ENCODE data around the gene LIF. TPM values are rescaled to one million over a fixed set of nuclear protein-coding genes. Genes with fewer than 3 reads are reported as not detected.

The LIF gene
- total RNA-seq, 1 experiment from 2014 or later: 34.4 TPM

DNA sequence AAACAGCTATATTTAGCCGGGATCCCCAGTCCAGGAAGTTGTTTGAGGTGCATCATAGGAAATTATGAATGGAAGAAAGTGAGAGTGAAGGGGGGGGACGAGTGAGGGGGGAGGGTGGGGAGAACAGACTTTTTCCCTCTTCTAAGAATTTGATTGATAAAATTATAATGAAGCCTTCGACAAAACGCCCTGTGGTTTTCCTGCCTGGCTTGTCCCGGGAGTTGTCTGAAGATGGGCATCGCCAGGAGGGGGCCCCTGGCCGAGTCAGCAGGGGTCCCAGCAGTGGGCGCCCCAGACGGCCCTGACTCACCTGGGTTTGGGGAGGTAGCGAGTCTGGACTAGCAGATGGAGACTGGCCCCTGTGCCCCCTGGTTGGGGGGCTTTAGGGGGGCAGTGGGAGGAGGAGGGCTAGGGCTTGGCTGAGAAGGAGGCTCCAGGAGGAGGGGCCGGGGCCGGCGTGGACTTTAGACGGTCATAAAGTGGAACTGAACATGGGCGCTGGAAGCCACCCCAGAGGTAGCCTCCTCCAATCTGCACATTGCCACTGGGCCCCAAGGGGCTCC is 336 bp upstream of the LIF start:
- TF ChIP-seq TCF7L2 (IDR thresholded peaks at IDR 0.05; ENCODE audit: low read depth, low read length) (no peak), REST (IDR thresholded peaks at IDR 0.05; ENCODE audit: insufficient read depth in 1 of 2, low read depth in 2 of 2, low read length in 1 of 2) (no peak), POLR2AphosphoS5 (IDR thresholded peaks at IDR 0.05; ENCODE audit: low read depth, low read length) (no peak), SIN3A (IDR thresholded peaks at IDR 0.05; ENCODE audit: borderline replicate concordance, insufficient read depth, low read depth, low read length) (no peak)
- TF ChIP-seq, protein P1, sequence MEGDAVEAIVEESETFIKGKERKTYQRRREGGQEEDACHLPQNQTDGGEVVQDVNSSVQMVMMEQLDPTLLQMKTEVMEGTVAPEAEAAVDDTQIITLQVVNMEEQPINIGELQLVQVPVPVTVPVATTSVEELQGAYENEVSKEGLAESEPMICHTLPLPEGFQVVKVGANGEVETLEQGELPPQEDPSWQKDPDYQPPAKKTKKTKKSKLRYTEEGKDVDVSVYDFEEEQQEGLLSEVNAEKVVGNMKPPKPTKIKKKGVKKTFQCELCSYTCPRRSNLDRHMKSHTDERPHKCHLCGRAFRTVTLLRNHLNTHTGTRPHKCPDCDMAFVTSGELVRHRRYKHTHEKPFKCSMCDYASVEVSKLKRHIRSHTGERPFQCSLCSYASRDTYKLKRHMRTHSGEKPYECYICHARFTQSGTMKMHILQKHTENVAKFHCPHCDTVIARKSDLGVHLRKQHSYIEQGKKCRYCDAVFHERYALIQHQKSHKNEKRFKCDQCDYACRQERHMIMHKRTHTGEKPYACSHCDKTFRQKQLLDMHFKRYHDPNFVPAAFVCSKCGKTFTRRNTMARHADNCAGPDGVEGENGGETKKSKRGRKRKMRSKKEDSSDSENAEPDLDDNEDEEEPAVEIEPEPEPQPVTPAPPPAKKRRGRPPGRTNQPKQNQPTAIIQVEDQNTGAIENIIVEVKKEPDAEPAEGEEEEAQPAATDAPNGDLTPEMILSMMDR (IDR thresholded peaks at IDR 0.05): no peak; the same call in 1 of the 2 replicates
- Histone ChIP-seq H3K36me3 (ENCODE audit: control insufficient read depth, insufficient read depth, low read length) (no peaks in the 10 kb centered on the region; the same call in 1 of the 2 replicates), H3K4me1 (ENCODE audit: control insufficient read depth, insufficient read depth, low read length) (peaks cover 73% of the 10 kb centered on the region), H3K27ac (ENCODE audit: low read length) (peak overlapping the region; percentile 95), H3K9me3 (ENCODE audit: control insufficient read depth, insufficient read depth, low read depth, low read length) (no peaks in the 10 kb centered on the region), H3K27me3 (ENCODE audit: control insufficient read depth, insufficient read depth, low read length) (no peaks in the 10 kb centered on the region), H3K4me3 (ENCODE audit: low read depth in 2 of 2, low read length in 2 of 2) (peak overlapping the region; percentile 37 to 50)
- BruUV-seq (replicated peaks): TSS peak; percentile 96
- ATAC-seq: peak; percentile 18
- in situ Hi-C loops (cut with HindIII; ENCODE audit: low pct_unique_long_range_greater_than_20kb, low sequenced_read_pairs) (no loop called here), intact Hi-C loops (cut with micrococcal nuclease; ENCODE audit: unreplicated experiment) (loop anchor here (5.0 kb wide), 1 partner anchor 35 kb away; no protein-coding TSS in a partner anchor)
- DNase-seq (ENCODE audit: low read depth, low spot score): no peak
- ChIA-PET CTCF (no interaction called here), POLR2A (interaction anchor here (0.6 to 0.7 kb wide), 2 partner anchors 102 to 172 kb away, joined by 3 to 5 read pairs; no protein-coding TSS in a partner anchor)

- POLR2A ChIA-PET: interaction anchor here (0.5 to 0.6 kb wide), 3 partner anchors 45 to 204 kb away, joined by 3 to 8 read pairs (median 5); no protein-coding TSS in a partner anchor
- H3K36me3 ChIP-seq (ENCODE audit: control insufficient read depth, insufficient read depth, low read length): no peaks in the 10 kb centered on the region; the same call in 1 of the 2 replicates
- intact Hi-C loops (cut with micrococcal nuclease; ENCODE audit: unreplicated experiment) (loop anchor here (5.0 kb wide), 1 partner anchor 33 kb away; no protein-coding TSS in a partner anchor), in situ Hi-C loops (cut with HindIII; ENCODE audit: low pct_unique_long_range_greater_than_20kb, low sequenced_read_pairs) (no loop called here)
- peaks cover 75% of the 10 kb centered on the region for H3K4me1 ChIP-seq (ENCODE audit: control insufficient read depth, insufficient read depth, low read length)
- ATAC-seq (peak; percentile 3; the same call in 1 of the 2 replicates), DNase-seq (ENCODE audit: low read depth, low spot score) (no peak)
- CTCF ChIA-PET: no interaction called here
- H3K27me3 ChIP-seq (ENCODE audit: control insufficient read depth, insufficient read depth, low read length): no peaks in the 10 kb centered on the region
- peak overlapping the region; percentile 95 for H3K27ac ChIP-seq (ENCODE audit: low read length)
- no TSS peak for BruUV-seq (replicated peaks)
- peak overlapping the region; percentile 37 to 50 for H3K4me3 ChIP-seq (ENCODE audit: low read depth in 2 of 2, low read length in 2 of 2)
- TF ChIP-seq POLR2AphosphoS5 (IDR thresholded peaks at IDR 0.05; ENCODE audit: low read depth, low read length) (no peak; the same call in 1 of the 2 replicates), TCF7L2 (IDR thresholded peaks at IDR 0.05; ENCODE audit: low read depth, low read length) (no peak), REST (IDR thresholded peaks at IDR 0.05; ENCODE audit: insufficient read depth in 1 of 2, low read depth in 2 of 2, low read length in 1 of 2) (no peak), SIN3A (IDR thresholded peaks at IDR 0.05; ENCODE audit: borderline replicate concordance, insufficient read depth, low read depth, low read length) (no peak)
- TF ChIP-seq, protein P1 (IDR thresholded peaks at IDR 0.05): no peak
- no peaks in the 10 kb centered on the region for H3K9me3 ChIP-seq (ENCODE audit: control insufficient read depth, insufficient read depth, low read depth, low read length)
These were observed 1.2 kb downstream of the LIF start for GRCh38 chr22:30245181-30245984.

Measured in Panc1 (cell line).